ENCODE measurements around the gene ARID1B. TPM values are rescaled to one million over a fixed set of nuclear protein-coding genes. Genes with fewer than 3 reads are reported as not detected.

ARID1B gene
- total and polyA plus RNA-seq, 10 of the 15 experiments (the other 5 are each of a cell fraction or from before 2014, with no cell fraction given), result 24.7 to 133 (median 54.6) TPM

DNA sequence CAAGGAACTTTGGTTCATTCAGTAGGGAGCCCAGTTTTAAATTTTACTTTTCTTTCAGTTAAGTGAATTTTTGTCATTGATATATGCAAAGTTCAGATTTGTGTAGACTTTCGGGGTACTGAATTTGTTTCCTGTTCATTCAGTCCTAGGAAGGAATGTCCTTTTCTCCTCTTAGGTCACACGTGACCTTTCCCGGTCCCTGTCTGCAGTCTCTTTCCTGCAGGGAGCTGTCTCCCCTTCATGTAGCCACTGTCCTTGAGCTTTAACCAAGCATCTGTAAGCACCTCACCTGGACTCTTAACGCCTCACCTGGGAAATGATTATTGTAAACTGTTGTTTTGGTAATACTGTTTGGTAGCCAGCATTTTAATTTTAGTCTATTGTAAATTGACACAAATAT, 190.7 kb downstream of the ARID1B start:
- FAIRE-seq (no peak), ATAC-seq (no peak), DNase-seq (ENCODE audit: low read depth, low spot score) (no peak)
- POLR2A ChIA-PET, result interaction anchor here (0.6 to 1.0 kb wide), 2 partner anchors 16 to 30 kb away, joined by 3 read pairs; no protein-coding TSS in a partner anchor
- TF ChIP-seq, protein P1, sequence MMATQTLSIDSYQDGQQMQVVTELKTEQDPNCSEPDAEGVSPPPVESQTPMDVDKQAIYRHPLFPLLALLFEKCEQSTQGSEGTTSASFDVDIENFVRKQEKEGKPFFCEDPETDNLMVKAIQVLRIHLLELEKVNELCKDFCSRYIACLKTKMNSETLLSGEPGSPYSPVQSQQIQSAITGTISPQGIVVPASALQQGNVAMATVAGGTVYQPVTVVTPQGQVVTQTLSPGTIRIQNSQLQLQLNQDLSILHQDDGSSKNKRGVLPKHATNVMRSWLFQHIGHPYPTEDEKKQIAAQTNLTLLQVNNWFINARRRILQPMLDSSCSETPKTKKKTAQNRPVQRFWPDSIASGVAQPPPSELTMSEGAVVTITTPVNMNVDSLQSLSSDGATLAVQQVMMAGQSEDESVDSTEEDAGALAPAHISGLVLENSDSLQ (IDR thresholded peaks at IDR 0.05), result no peak
- TF ChIP-seq NFIC (IDR thresholded peaks at IDR 0.05; ENCODE audit: low read depth, low read length) (no peak), EP300 (IDR thresholded peaks at IDR 0.05; ENCODE audit: borderline replicate concordance in 1 of 2, control insufficient read depth in 1 of 2, low read depth in 2 of 2, low read length in 2 of 2) (no peak), TCF12 (IDR thresholded peaks at IDR 0.05; ENCODE audit: low read depth, low read length) (no peak), MTA2 (IDR thresholded peaks at IDR 0.05; ENCODE audit: low read depth) (no peak), CHD2 (IDR thresholded peaks at IDR 0.05; ENCODE audit: borderline replicate concordance, low read depth, low read length) (no peak), SIX5 (IDR thresholded peaks at IDR 0.05; ENCODE audit: low read depth, low read length, severe bottlenecking) (no peak), MEF2A (IDR thresholded peaks at IDR 0.05; ENCODE audit: insufficient read depth, low read depth, low read length) (no peak), EGR1 (IDR thresholded peaks at IDR 0.05; ENCODE audit: borderline replicate concordance in 1 of 2, low read depth in 2 of 2, low read length in 2 of 2) (no peak)
- Histone ChIP-seq H2AFZ (ENCODE audit: control insufficient read depth, low read depth, low read length) (no peak overlapping the region), H3K9me3 (replicated peaks; ENCODE audit: control insufficient read depth, insufficient read depth, low read length) (no peaks in the 10 kb centered on the region; the same call in 2 of the 3 replicates), H3K4me3 (no peak overlapping the region), H3K4me1 (ENCODE audit: control insufficient read depth, insufficient read depth, low read length) (peaks cover 13% of the 10 kb centered on the region), H3K9ac (ENCODE audit: control insufficient read depth, insufficient read depth, low read length) (no peak overlapping the region), H4K20me1 (ENCODE audit: control insufficient read depth, insufficient read depth) (no peaks in the 10 kb centered on the region), H3K27ac (ENCODE audit: control insufficient read depth, insufficient read depth) (no peak overlapping the region), H3K79me2 (ENCODE audit: control insufficient read depth, insufficient read depth, low read length) (peaks cover 81% of the 10 kb centered on the region), H3K4me2 (ENCODE audit: control insufficient read depth, insufficient read depth) (no peak overlapping the region), H3K27me3 (replicated peaks in 1 of 2; ENCODE audit: control insufficient read depth in 2 of 2, insufficient read depth in 2 of 2, low read length in 1 of 2) (no peaks in the 10 kb centered on the region), H3K36me3 (ENCODE audit: control insufficient read depth in 2 of 2, insufficient read depth in 2 of 2, low read length in 1 of 2) (no peaks in the 10 kb centered on the region; a peak in 2 of 4 replicates)
- 92% methylated on average over 4 of the region's 4 CpGs for WGBS (ENCODE audit: insufficient coverage, insufficient replicate concordance, low lambda C conversion rate, missing lambda C conversion rate)
- intact Hi-C loops (cut with micrococcal nuclease; ENCODE audit: unreplicated experiment) (no loop called here), in situ Hi-C loops (cut with MboI) (no loop called here)
- no TSS peak for BruUV-seq (replicated peaks)
- RAD21 ChIA-PET (ENCODE audit: unreplicated experiment), result interaction anchor here (1.0 kb wide), 1 partner anchor 185 kb away, joined by 3 read pairs; no protein-coding TSS in a partner anchor
- SMC1A ChIA-PET (ENCODE audit: uncharacterized antibody, unreplicated experiment), result interaction anchor here (0.8 to 1.8 kb wide), 2 partner anchors 14 to 48 kb away, joined by 3 to 10 read pairs; no protein-coding TSS in a partner anchor
- CTCF ChIA-PET, result no interaction called here

Data from GM12878 (cell line).